ENCODE results near the gene BCL11B.

Gene BCL11B

DNA sequence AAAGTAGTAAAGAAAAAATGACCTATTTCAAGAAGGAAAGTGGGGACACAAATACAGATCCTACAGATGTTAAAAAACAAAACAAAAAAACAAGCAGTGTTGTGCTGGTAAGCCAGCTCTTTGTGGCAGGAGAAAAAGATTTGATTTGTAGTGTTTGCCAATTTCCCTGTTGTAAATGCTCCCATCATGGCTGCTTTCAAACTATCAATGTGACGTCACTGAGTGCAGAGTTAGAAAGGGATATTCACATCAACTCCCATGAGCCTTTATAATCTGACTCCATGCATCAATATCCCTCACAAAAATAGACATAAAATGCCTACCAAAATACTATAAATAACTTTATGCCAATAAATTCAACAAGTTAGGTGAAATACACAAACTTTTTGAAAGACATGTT, 32.2 kb upstream of the BCL11B start:
- TF ChIP-seq, protein P1, sequence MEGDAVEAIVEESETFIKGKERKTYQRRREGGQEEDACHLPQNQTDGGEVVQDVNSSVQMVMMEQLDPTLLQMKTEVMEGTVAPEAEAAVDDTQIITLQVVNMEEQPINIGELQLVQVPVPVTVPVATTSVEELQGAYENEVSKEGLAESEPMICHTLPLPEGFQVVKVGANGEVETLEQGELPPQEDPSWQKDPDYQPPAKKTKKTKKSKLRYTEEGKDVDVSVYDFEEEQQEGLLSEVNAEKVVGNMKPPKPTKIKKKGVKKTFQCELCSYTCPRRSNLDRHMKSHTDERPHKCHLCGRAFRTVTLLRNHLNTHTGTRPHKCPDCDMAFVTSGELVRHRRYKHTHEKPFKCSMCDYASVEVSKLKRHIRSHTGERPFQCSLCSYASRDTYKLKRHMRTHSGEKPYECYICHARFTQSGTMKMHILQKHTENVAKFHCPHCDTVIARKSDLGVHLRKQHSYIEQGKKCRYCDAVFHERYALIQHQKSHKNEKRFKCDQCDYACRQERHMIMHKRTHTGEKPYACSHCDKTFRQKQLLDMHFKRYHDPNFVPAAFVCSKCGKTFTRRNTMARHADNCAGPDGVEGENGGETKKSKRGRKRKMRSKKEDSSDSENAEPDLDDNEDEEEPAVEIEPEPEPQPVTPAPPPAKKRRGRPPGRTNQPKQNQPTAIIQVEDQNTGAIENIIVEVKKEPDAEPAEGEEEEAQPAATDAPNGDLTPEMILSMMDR (IDR thresholded peaks at IDR 0.05): no peak

DNA sequence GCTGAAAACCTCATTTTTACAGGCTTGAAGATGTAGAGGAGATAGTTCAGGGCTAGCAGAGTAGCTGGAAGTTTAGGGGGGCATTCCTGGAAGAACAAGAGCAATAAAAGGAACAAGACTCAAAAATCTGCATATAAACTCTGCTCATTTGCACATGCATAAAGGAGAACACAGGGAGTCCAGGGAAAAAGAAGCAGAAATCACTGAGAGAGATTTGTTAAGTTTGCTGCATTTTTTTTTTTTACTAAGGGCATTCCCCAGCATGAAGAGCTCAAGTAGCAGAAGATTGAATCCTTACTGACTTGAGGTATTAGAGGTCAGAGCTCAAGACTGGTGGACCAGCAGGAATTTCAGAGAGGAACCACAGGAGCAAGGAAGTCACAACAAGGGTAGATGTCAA, 28.2 kb upstream of the BCL11B start:
- TF ChIP-seq, protein P1 (IDR thresholded peaks at IDR 0.05): no peak

DNA sequence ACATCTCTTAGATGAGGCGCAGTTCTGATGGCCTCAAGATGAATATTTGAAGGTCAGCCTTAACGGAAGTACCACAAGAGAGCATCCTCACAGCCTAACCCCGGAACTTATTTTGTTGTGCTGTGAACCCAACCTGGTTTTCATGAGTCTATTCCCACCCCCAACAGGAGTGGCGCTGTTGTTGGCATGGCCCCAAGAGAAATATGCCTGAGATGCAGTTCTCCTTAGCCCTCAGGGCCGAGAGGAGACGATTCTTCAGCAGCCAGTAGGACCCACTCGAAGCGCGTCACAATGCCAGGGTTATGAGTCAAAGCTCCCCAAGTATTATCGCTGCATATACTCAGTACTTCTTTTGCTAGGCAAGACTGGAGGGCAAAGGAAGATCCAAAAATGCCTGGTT, 24.5 kb upstream of the BCL11B start:
- TF ChIP-seq, protein P1 (IDR thresholded peaks at IDR 0.05): no peak; the same call in 1 of the 2 replicates

DNA sequence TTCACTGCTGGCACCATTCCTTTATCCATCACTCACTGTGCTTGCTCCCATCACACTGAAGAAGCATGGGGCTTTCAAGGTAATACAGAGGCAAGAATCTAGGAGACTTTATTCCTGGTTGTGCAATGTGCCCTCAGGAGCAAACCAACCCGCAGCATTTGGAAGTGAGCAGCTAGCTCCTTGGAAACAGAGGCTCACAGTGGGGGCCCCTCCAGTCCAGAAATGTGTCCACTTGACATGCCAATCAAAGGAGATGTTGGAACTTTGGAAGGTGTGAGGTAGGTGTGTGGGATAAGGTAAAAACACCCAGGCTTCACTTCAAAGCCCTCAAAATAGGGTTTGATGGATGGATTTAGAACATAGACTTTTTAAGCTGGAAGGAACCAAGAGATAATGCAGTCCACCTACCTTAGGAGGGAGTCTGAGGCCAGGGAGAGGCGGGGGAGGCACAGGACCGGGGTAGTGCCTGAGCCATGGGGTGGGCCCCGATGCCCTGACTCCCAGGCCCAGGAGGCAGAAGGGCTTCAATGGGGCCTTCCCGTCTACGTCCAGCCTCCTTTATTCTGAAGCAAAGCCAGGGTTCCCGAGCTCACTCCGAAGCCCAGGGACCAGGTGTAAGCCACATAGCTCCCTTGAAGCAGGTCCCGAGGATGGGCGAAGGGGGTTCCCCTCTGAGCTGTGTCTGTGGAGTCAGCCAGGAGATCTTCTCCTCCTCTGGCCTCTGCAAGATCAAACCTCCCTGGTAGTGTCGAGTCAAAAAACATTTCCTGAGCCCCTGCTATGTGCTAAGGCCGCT, 17.6 kb upstream of the BCL11B start:
- TF ChIP-seq, protein P1 (IDR thresholded peaks at IDR 0.05): no peak

DNA sequence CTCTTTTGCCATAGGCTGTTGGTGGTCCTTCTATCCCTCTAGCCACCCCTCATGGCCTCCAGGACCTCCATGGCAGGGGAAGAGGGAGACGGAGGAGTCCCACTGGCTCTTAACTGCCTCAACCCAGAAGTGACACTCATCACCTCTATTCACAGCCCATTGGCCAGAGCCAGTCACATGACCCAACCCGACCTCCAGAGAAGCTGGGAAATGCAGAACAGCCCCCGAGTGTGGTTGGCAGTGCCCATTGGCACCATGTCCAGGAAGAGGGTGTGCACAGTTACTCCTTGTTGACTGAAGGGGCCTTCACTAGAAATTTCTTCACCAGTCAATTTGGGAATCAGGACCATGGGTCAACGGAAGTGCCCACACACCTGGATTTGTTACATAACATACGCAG, 17.0 kb upstream of the BCL11B start:
- TF ChIP-seq, protein P1 (IDR thresholded peaks at IDR 0.05): no peak

DNA sequence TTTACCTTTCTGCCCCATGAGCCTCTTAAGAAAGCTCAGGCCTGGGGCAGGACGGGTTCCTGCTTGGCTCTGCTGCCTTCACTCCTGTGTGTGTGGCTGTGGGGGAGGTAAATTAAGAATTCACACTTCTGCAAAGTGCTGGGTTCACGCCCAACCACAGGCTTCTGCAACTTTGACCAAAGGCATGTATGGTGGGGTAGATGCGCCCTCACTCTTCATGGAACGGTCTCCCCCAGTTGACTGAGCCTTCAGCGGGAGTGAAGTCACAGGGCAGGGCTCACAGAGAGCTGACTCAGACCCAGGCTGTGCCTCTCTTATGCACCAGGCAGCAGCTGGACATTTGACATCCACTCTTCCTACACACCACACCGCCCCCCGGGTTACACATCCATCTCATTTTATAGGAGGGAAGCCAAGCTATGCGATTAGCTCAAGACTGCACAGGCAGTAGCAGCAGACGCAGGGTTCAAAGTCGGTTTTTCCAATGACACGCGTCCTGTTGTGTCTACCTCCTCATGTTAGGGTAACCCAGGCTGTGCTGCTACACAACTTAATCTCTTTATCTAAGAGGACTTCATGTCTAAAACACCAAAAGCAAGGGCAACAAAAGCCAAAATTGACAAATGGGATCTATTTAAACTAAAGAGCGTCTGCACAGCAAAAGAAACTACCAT, 15.4 kb upstream of the BCL11B start:
- TF ChIP-seq, protein P1 (IDR thresholded peaks at IDR 0.05): no peak

DNA sequence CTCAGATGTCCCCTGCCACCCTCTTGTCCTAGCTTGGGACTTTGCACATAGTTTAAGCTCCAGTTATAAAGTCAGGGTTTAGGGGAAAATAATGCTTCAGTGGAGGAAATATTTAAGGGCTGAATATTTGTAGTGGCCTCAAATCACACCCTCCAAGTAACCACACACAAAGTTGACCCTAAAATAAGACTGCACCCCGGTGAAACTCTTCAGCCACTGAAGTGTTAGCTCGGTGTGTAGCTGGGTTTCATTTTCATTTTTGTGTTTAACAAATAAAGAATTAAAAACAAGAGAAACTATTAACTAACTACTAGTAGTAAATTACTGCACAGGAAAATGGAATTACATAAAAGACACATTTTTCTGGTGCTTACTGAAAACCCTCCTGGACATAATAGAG, 14.8 kb upstream of the BCL11B start:
- TF ChIP-seq, protein P1 (IDR thresholded peaks at IDR 0.05): no peak

Data from LNCAP (cell line).